Activated CD8-positive, alpha-beta memory T cell treated with anti-CD3 and anti-CD28 coated beads, Interleukin-2, amount 50 U/mL, for 1 hour (primary cell): ENCODE data around the gene PAPOLG.
"Not testable (repeated sequence)": the region's sequence is repeated elsewhere in the genome, so short reads cannot be mapped to it uniquely, and the experiment has no call there.

Experiments used
- DNase-seq: peaks from one replicate; pipeline ENCODE4 v3.0.0-alpha.2; 2020; ENCODE audit errors: extremely low read depth

The PAPOLG gene

DNA sequence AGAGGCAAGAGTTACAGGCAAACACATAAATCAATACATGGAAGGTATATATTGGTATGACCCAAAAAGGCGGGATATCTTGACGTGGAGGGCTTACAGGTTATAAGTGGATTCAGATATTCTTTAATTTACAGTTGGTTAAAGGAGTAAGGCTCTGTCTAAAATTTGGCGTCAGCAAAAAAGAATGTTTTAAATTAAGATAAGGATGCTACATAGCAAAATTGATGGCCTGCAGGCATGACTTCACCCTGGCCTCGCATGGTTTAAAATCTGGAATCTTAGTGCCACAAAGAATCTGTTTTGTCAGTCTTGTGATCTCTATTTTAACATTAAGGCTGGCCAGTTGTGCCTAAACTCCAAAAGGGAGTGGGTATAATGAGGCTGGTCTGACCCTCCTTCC is 66.9 kb downstream of the PAPOLG start:
- no peak for DNase-seq

DNA sequence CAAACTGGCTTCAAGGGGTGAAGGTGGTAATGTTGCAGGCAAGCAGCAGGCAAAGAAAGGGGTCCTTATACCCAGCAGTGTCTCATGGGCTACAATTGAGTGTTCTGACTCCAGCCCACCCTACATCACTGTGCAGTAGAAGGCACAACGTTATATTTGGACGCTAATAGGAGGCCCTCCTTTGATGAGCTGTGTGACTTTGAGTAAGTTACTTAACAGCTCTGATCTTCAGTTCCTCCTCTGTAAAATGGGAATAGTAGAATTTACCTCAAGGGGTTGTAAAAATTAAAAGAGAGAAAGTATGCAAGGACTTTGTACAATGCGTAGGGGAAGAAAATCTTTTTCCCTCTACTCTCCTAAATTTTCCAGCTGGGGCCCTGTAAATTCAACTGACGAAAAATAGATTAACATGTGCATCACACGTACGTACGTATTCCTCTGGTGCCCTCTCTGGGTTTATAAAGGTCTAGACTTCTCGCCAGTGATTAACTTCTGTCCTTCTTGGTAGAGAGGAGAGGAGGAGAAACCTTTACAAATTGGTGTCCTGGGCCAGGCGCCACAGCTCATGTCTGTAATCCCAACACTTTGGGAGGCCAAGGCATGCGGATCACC is 67.7 kb downstream of the PAPOLG start:
- no peak for DNase-seq

GRCh38 chr2:60825666-60826065 is 69.6 kb downstream of the PAPOLG start:
- no peak for DNase-seq

GRCh38 chr2:60826111-60826510 is 70.0 kb downstream of the PAPOLG start:
- DNase-seq = no peak

DNA sequence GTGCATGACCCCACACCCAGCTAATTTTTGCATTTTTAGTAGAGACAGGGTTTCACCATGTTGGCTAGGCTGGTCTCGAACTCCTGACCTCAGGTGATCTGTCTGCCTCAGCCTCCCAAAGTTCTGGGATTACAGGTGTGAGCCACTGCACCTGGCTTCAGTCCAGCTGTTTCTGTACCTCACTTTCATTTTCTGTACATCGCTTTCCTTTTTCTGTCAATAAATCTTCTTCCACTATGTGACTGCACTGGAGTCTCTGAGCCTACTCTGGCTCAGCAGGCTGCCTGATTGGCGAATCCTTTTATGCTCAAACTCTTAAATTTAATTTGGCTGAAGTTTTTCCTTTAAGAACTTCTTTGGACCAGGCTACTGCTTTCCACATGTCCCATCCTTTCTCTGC is 70.8 kb downstream of the PAPOLG start:
- DNase-seq = not testable (repeated sequence)

- DNase-seq = no peak
Observed at GRCh38 chr2:60827369-60827768, 71.3 kb downstream of the PAPOLG start.

DNA sequence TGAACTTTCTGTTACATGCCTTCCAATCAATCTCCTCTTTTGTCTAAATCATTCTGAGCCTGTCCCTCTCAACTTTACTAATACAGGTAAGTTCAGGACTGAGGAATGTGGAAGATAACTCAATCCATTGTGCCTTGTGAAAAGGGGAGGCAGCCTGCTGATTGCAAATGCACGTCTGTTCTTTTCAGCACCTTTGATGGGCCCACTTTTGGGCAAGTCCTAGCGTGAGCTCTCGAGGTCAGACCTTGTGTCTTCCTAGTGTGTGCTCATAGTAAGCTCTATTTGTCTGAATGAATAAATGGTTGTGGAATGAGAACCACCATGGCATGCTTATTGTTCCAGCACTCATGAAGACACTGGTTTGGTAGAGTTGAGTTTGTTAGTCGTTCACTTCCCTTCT is 74.9 kb downstream of the PAPOLG start:
- DNase-seq = no peak

- DNase-seq = no peak
Observed at GRCh38 chr2:60831921-60832320, 75.9 kb downstream of the PAPOLG start.

GRCh38 chr2:60832621-60833020 is 76.6 kb downstream of the PAPOLG start:
- no peak for DNase-seq

- DNase-seq = no peak
Observed at GRCh38 chr2:60834270-60834717, 78.2 kb downstream of the PAPOLG start.

DNA sequence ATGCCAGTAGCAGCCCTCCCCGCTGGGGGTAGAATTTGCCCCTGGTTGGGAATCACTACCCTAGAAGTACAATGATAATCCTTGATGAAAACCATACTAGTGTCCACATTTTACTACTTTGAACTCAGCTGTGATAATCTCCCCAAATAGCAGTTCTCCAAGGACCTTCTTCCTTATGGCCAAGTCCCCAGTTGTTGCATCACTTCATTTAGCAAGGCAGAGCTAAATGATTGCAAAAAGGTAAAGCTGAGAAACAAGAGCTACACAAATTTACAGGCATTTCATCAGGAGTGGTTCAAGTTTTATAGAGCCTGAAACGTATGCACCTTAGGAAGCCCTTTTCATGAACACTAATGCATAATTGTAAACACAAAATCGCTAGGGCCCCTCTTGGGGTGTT is 80.4 kb downstream of the PAPOLG start:
- DNase-seq = no peak

DNA sequence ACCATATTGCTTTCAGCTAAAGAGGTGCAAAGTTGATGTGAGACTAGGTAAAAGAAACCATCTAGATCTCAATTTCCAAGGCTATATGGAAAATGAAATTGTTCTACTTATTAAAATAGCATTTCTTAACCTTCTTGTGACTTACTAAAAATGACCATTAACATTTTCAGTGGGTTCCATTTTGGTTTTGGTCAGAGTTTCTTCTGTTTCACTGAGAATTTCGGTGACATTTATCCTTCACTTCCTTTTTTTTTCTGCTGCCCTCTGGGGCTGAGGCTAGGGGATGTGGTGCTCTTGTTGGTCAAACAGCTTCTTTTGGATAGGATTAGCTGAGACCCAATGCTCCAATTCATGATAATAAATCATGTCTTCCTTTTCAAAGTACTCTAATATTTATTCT is 81.1 kb downstream of the PAPOLG start:
- DNase-seq = no peak

- DNase-seq = no peak
Observed at GRCh38 chr2:60838481-60838880, 82.4 kb downstream of the PAPOLG start.

DNA sequence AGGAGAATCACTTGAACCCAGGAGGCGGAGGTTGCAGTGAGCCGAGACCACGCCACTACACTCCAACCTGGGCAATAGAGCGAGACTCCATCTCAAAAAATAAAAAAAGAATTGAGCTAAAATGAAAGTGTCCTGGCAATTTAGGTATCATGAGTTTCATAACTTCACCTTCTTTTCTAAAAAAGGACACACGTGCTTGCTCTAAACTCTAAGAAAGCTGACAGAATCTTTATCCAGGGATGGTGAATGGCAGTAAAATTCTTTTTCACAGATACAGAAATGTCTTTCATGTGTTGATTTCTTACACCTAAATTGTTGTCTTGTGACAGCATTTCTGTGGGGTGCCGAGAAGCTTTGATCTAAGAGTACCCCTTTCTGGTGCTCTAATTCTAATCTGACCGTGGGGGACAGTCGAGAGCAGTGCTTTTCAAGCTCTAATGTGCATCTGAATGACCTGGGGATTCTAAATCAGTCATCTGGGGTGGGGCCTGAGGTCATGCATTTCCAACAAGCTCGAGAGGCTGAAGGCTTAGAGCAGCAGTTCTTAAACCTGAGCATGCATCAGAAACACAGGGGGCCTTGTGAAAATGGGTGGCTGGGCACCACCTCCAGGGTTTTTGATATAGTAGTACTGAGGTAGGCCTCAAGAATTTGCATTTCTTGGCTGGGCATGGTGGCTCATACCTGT is 83.2 kb downstream of the PAPOLG start:
- no peak for DNase-seq

- DNase-seq = no peak
Observed at GRCh38 chr2:60840880-60841279, 84.8 kb downstream of the PAPOLG start.

DNA sequence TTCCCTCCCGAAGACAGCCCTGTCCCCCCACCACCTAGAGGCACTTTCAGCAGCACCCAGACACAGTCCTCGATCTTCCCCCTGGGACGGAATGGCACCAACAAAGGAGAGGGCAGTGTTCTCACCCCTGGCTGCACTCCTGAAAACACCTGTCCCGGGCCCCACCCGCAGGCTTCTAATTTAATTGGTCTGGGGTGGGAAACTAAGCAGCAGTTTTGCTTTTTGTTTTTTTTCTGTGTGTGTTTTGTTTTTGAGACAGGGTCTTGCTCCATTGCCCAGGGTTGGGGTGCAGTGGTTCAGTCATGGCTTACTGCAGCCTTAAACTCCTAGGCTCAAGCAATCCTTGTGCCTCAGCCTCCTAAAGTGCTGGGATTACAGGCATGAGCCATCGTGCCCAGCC is 86.9 kb downstream of the PAPOLG start:
- no peak for DNase-seq

GRCh38 chr2:60844105-60844504 is 88.0 kb downstream of the PAPOLG start:
- no peak for DNase-seq

GRCh38 chr2:60847854-60848253 is 91.8 kb downstream of the PAPOLG start:
- no peak for DNase-seq
